NB4 (cell line): ENCODE results near the gene GMDS.
"Not testable (repeated sequence)": the region's sequence is repeated elsewhere in the genome, so short reads cannot be mapped to it uniquely, and the experiment has no call there.

Experiments
- DNase-seq: peaks from one replicate; pipeline ENCODE4 v3.0.0; 2010; ENCODE audit warnings: low read depth
- H3K4me3 ChIP-seq: one replicate; pipeline ENCODE4 v1.5.1; 2011; ENCODE audit warnings: mild to moderate bottlenecking, low read depth, low read length, moderate library complexity
- CTCF ChIP-seq: IDR thresholded peaks from one replicate; pipeline ENCODE4 v1.5.1; 2012; ENCODE audit warnings: low read depth, low read length
- MYC ChIP-seq: IDR thresholded peaks from 2 replicates; pipeline ENCODE4 v1.6.1; 2011; ENCODE audit warnings: low read depth, low read length
- POLR2A ChIP-seq: IDR thresholded peaks from 2 replicates; pipeline ENCODE4 v1.6.1; 2011; ENCODE audit warnings: mild to moderate bottlenecking; ENCODE audit not compliant: insufficient read length; ENCODE audit errors: extremely low read depth
- TF ChIP-seq, protein P1 (sequence below): IDR thresholded peaks from 2 replicates; pipeline ENCODE4 v1.6.1; 2011; ENCODE audit warnings: low read depth, low read length

Gene GMDS

GRCh38 chr6:1695546-1696462, 549.6 kb downstream of the GMDS start:
- TF ChIP-seq MYC (no peak), CTCF (no peak), POLR2A (no peak)
- TF ChIP-seq, protein P1, sequence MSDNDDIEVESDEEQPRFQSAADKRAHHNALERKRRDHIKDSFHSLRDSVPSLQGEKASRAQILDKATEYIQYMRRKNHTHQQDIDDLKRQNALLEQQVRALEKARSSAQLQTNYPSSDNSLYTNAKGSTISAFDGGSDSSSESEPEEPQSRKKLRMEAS = no peak
- no peak overlapping the region for H3K4me3 ChIP-seq
- DNase-seq = no peak

GRCh38 chr6:1691828-1692227, 553.6 kb downstream of the GMDS start:
- not testable (repeated sequence) for DNase-seq, H3K4me3 ChIP-seq

DNA sequence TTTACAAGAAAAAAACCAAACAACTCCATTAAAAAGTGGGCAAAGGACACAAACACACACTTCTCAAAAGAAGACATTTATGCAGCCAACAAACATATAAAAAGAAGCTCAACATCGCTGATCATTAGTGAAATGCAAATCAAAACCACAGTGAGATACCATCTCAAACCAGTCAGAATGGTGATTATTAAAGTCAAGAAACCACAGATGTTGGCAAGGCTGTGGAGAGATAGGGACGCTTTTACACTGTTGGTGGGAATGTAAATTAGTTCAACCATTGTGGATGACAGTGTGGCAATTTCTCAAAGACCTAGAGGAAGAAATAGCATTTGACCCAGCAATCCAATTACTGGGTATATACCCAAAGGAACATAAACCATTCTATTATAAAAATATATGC, 554.7 kb downstream of the GMDS start:
- H3K4me3 ChIP-seq, DNase-seq: not testable (repeated sequence)

DNA sequence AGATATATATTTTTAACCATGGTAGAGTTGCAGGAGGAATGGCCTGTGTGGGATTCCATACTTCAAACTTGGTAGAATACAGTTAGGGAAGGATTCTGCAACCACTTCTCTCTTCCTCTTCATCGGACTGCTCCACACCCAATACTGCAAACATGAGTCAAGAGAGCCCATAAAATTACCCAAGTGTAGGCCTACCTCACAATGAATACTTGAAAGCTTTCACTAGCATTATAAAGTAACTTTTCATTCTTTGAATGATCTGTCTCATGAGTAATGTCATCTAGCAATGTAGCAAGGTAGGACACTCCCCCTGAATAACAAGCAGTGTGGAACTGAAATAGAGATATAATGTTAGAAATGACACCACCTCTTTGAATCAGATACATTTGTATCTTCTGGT, 556.3 kb downstream of the GMDS start:
- DNase-seq = no peak
- H3K4me3 ChIP-seq = no peak overlapping the region
- TF ChIP-seq MYC = no peak
- no peak for TF ChIP-seq POLR2A
- TF ChIP-seq CTCF = no peak
- TF ChIP-seq, protein P1 = no peak

- DNase-seq = no peak
- TF ChIP-seq, protein P1 = no peak
- TF ChIP-seq CTCF = no peak
- TF ChIP-seq POLR2A = no peak
- TF ChIP-seq MYC = no peak
- no peak overlapping the region for H3K4me3 ChIP-seq
These were observed 557.0 kb downstream of the GMDS start for GRCh38 chr6:1688396-1688795.

GRCh38 chr6:1687402-1687801, 558.0 kb downstream of the GMDS start:
- TF ChIP-seq CTCF (no peak), POLR2A (no peak), MYC (no peak)
- DNase-seq = no peak

More at GRCh38 chr6:1687402-1687801, 558.0 kb downstream of the GMDS start:
- H3K4me3 ChIP-seq = no peak overlapping the region
